Esophagus muscularis mucosa (tissue), 3 donors: Measurements from ENCODE around the gene COL5A1.

Source experiments
- CTCF ChIP-seq, 3 experiments: fragments of 200-600 bp in 2 of 3; fragments of 450-650 bp in 1 of 3; sonication (generic) in 2 of 3; IDR thresholded peaks; one replicate each; pipeline ENCODE4 v1.5.1; 2017 to 2019; ENCODE audit warnings: antibody characterized with exemption in 3 of 3, mild to moderate bottlenecking in 2 of 3, moderate library complexity in 1 of 3
- POLR2A ChIP-seq: fragments of 450-650 bp; IDR thresholded peaks from one replicate; pipeline ENCODE4 v1.6.1; 2017; ENCODE audit warnings: antibody characterized with exemption, moderate library complexity, mild to moderate bottlenecking, low read depth
- POLR2AphosphoS5 ChIP-seq, 2 donors: sonication (generic); formaldehyde crosslinking; IDR thresholded peaks; one replicate each; pipeline ENCODE4 v1.6.1; 2017; ENCODE audit warnings: antibody characterized with exemption in 2 of 2

DNA sequence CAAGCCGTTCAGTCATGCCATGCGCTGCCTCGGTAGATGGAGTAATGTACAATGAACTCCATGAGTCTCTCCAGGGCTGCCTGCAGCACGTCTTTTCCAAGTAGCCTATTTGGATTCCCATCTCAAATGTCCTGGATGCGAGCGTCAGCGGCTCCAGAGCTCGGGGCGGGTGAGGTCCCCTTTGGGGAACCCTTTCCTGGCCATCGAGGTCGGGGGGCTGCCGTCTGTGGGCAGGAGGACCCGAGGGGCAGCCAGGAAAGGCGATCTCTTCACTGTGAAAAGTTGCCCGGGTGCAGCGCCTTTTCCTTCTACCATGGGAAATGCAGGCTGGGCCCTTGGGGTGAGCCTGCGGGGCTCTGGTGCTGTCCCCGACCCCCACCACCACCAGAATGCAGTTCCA is 202.1 kb downstream of the COL5A1 start:
- TF ChIP-seq CTCF (IDR thresholded peaks at IDR 0.05): no peak
- no peak for TF ChIP-seq POLR2A
- TF ChIP-seq POLR2AphosphoS5 (IDR thresholded peaks at IDR 0.05): no peak
